ENCODE data around the gene STAT3. TPM values are rescaled to one million over a fixed set of nuclear protein-coding genes. Genes with fewer than 3 reads are reported as not detected.

STAT3 gene
- total and polyA plus RNA-seq, 2 of the 13 experiments (the other 11 are each of a cell fraction or from before 2014, with no cell fraction given), result 61.8 to 62.4 TPM

- peaks cover 29% of the 10 kb centered on the region for H3K4me1 ChIP-seq (ENCODE audit: insufficient read depth, low read length)
- ChIA-PET CTCF (ENCODE audit: low intra/inter-chr PET ratio, low total read pairs) (no interaction called here), POLR2A (no interaction called here)
- H3K9ac ChIP-seq (ENCODE audit: insufficient read depth, low read depth, low read length), result no peak overlapping the region
- WGBS (ENCODE audit: low lambda C conversion rate), result 100% methylated on average over 3 of the region's 3 CpGs
- DNase-seq (ENCODE audit: low spot score) (no peak), FAIRE-seq (no peak), ATAC-seq (no peak)
- no TSS peak for BruUV-seq (replicated peaks)
- peaks cover 19 to 36% of the 10 kb centered on the region in 2 experiments for H3K36me3 ChIP-seq (replicated peaks in 1 of 2; ENCODE audit: control insufficient read depth in 1 of 2, insufficient read depth in 2 of 2, low read length in 2 of 2)
- H3K27ac ChIP-seq (ENCODE audit: extremely low read length, insufficient read depth, low read length), result no peak overlapping the region
- no peaks in the 10 kb centered on the region for H3K27me3 ChIP-seq (ENCODE audit: control insufficient read depth in 1 of 2, insufficient read depth in 2 of 2, low read length in 2 of 2)
- H3K9me3 ChIP-seq (ENCODE audit: low read length), result no peaks in the 10 kb centered on the region
- no peak overlapping the region for H3K4me3 ChIP-seq (replicated peaks in 1 of 3; ENCODE audit: insufficient read depth in 1 of 3, low read depth in 2 of 3, low read length in 3 of 3)
- H2AFZ ChIP-seq (ENCODE audit: low read length), result no peak overlapping the region
- peaks cover 15% of the 10 kb centered on the region; the same call in 1 of the 2 replicates for H4K20me1 ChIP-seq (ENCODE audit: insufficient read depth, low read length)
- TF ChIP-seq TSC22D2 (CRISPR knock-in tag; IDR thresholded peaks at IDR 0.05; ENCODE audit: borderline replicate concordance) (no peak), PITX1 (CRISPR knock-in tag; IDR thresholded peaks at IDR 0.05) (no peak), ZFP36L2 (CRISPR knock-in tag; IDR thresholded peaks at IDR 0.05) (no peak), ATF6 (CRISPR knock-in tag; conservative IDR thresholded peaks at IDR 0.05) (no peak)
- in situ Hi-C loops (cut with HindIII; ENCODE audit: extremely low pct_ligation_motif_present, low pct_unique_long_range_greater_than_20kb), result no loop called here
- H3K4me2 ChIP-seq (ENCODE audit: low read depth, low read length), result no peak overlapping the region
- peaks cover 32% of the 10 kb centered on the region for H3K79me2 ChIP-seq (ENCODE audit: insufficient read depth, low read length)
- intact Hi-C loops (cut with micrococcal nuclease; ENCODE audit: unreplicated experiment), result no loop called here
These were observed 40.1 kb downstream of the STAT3 start for GRCh38 chr17:42348104-42348503.

GRCh38 chr17:42347606-42348005 lies 40.6 kb downstream of the STAT3 start:
- 93% methylated on average over 3 of the region's 3 CpGs for WGBS (ENCODE audit: low lambda C conversion rate)
- TF ChIP-seq NCOR1 (IDR thresholded peaks at IDR 0.05; ENCODE audit: borderline replicate concordance, low read length), result no peak
- TF ChIP-seq KLF16 (CRISPR knock-in tag; IDR thresholded peaks at IDR 0.05), result no peak
- no peak for TF ChIP-seq KLF12 (CRISPR knock-in tag; IDR thresholded peaks at IDR 0.05; ENCODE audit: borderline replicate concordance)
- TF ChIP-seq PLSCR1 (CRISPR knock-in tag; IDR thresholded peaks at IDR 0.05; ENCODE audit: borderline replicate concordance), result no peak
- TF ChIP-seq ZNF343 (CRISPR knock-in tag; IDR thresholded peaks at IDR 0.05), result no peak
- TF ChIP-seq MXI1 (IDR thresholded peaks at IDR 0.05; ENCODE audit: borderline replicate concordance, low read depth, low read length), result no peak
- no peak for TF ChIP-seq NR3C1 (CRISPR knock-in tag; IDR thresholded peaks at IDR 0.05)
- TF ChIP-seq KDM6A (CRISPR knock-in tag; IDR thresholded peaks at IDR 0.05; ENCODE audit: low read depth), result no peak
- TF ChIP-seq LBX2 (CRISPR knock-in tag; IDR thresholded peaks at IDR 0.05; ENCODE audit: borderline replicate concordance), result no peak
- TF ChIP-seq RXRB (CRISPR knock-in tag; IDR thresholded peaks at IDR 0.05; ENCODE audit: borderline replicate concordance), result no peak
- TF ChIP-seq MTA1 (CRISPR knock-in tag; IDR thresholded peaks at IDR 0.05; ENCODE audit: borderline replicate concordance), result no peak
- no peak for TF ChIP-seq FOXK1 (CRISPR knock-in tag; IDR thresholded peaks at IDR 0.05; ENCODE audit: borderline replicate concordance, low read depth)

More at GRCh38 chr17:42347606-42348005, 40.6 kb downstream of the STAT3 start:
- Histone ChIP-seq H3K4me3 (replicated peaks in 1 of 3; ENCODE audit: insufficient read depth in 1 of 3, low read depth in 2 of 3, low read length in 3 of 3) (no peak overlapping the region), H3K9ac (ENCODE audit: insufficient read depth, low read depth, low read length) (no peak overlapping the region), H3K36me3 (replicated peaks in 1 of 2; ENCODE audit: control insufficient read depth in 1 of 2, insufficient read depth in 2 of 2, low read length in 2 of 2) (peaks cover 19 to 40% of the 10 kb centered on the region in 2 experiments), H3K27me3 (ENCODE audit: control insufficient read depth in 1 of 2, insufficient read depth in 2 of 2, low read length in 2 of 2) (no peaks in the 10 kb centered on the region), H2AFZ (ENCODE audit: low read length) (no peak overlapping the region), H3K79me2 (ENCODE audit: insufficient read depth, low read length) (peaks cover 31% of the 10 kb centered on the region), H3K4me2 (ENCODE audit: low read depth, low read length) (no peak overlapping the region), H3K4me1 (ENCODE audit: insufficient read depth, low read length) (peaks cover 33% of the 10 kb centered on the region), H4K20me1 (ENCODE audit: insufficient read depth, low read length) (peaks cover 15% of the 10 kb centered on the region; the same call in 1 of the 2 replicates), H3K27ac (ENCODE audit: extremely low read length, insufficient read depth, low read length) (no peak overlapping the region), H3K9me3 (ENCODE audit: low read length) (no peaks in the 10 kb centered on the region)
- in situ Hi-C loops (cut with HindIII; ENCODE audit: extremely low pct_ligation_motif_present, low pct_unique_long_range_greater_than_20kb), result no loop called here
- FAIRE-seq, result no peak
- no peak for DNase-seq (ENCODE audit: low spot score)
- CTCF ChIA-PET (ENCODE audit: low intra/inter-chr PET ratio, low total read pairs), result no interaction called here
- BruUV-seq (replicated peaks), result no TSS peak
- POLR2A ChIA-PET, result no interaction called here
- intact Hi-C loops (cut with micrococcal nuclease; ENCODE audit: unreplicated experiment), result no loop called here
- no peak for ATAC-seq
